Activated effector memory CD4-positive, alpha-beta T cell treated with Interleukin-2 at 50 U/mL for 16 hours (primary cell): ENCODE results near the gene ITGB3.
"Not testable (repeated sequence)": the region's sequence is repeated elsewhere in the genome, so short reads cannot be mapped to it uniquely, and the experiment has no call there.

Experiments used
- DNase-seq: peaks from one replicate; pipeline ENCODE4 v3.0.0-alpha.2; 2020

The ITGB3 gene

GRCh38 chr17:47250855-47251254, 2.8 kb upstream of the ITGB3 start:
- no peak for DNase-seq

GRCh38 chr17:47251421-47251940, 2.1 kb upstream of the ITGB3 start:
- no peak for DNase-seq

- no peak for DNase-seq
Observed at GRCh38 chr17:47252209-47252608, 1.4 kb upstream of the ITGB3 start.

GRCh38 chr17:47252766-47253512, 688 bp upstream of the ITGB3 start:
- DNase-seq: no peak

- DNase-seq: no peak
Observed at GRCh38 chr17:47254403-47254943, 846 bp downstream of the ITGB3 start.

- no peak for DNase-seq
Observed at GRCh38 chr17:47257651-47258339, 4.2 kb downstream of the ITGB3 start.

GRCh38 chr17:47262586-47262985, 9.0 kb downstream of the ITGB3 start:
- DNase-seq: no peak

- no peak for DNase-seq
Observed at GRCh38 chr17:47264166-47264565, 10.5 kb downstream of the ITGB3 start.

- DNase-seq: no peak
Observed at GRCh38 chr17:47265983-47266541, 12.4 kb downstream of the ITGB3 start.

GRCh38 chr17:47266782-47267181, 13.2 kb downstream of the ITGB3 start:
- DNase-seq: no peak

GRCh38 chr17:47267354-47267828, 13.8 kb downstream of the ITGB3 start:
- DNase-seq: no peak

- DNase-seq: not testable (repeated sequence)
Observed at GRCh38 chr17:47268964-47269363, 15.3 kb downstream of the ITGB3 start.

- not testable (repeated sequence) for DNase-seq
Observed at GRCh38 chr17:47269561-47270280, 16.1 kb downstream of the ITGB3 start.

GRCh38 chr17:47270946-47271705, 17.5 kb downstream of the ITGB3 start:
- no peak for DNase-seq

GRCh38 chr17:47272491-47272890, 18.9 kb downstream of the ITGB3 start:
- DNase-seq: no peak

- no peak for DNase-seq
Observed at GRCh38 chr17:47273245-47273644, 19.6 kb downstream of the ITGB3 start.

- no peak for DNase-seq
Observed at GRCh38 chr17:47274319-47275069, 20.9 kb downstream of the ITGB3 start.

GRCh38 chr17:47275245-47275984, 21.8 kb downstream of the ITGB3 start:
- DNase-seq: no peak

- DNase-seq: no peak
Observed at GRCh38 chr17:47276444-47276843, 22.8 kb downstream of the ITGB3 start.

GRCh38 chr17:47276868-47277267, 23.2 kb downstream of the ITGB3 start:
- DNase-seq: no peak

- DNase-seq: no peak
Observed at GRCh38 chr17:47277921-47278320, 24.3 kb downstream of the ITGB3 start.
